HG02870 (cell line): ENCODE data around the gene SIM1.
A peak's percentile ranks its signal among the peaks of the same experiment; 100 is the strongest.

Experiments
- ATAC-seq: cut with Tn5 transposase; IDR thresholded peaks from one replicate; pipeline ENCODE4 v1.9.1; 2021; ENCODE audit warnings: mild to moderate bottlenecking, moderate library complexity; ENCODE audit not compliant: unreplicated experiment

The SIM1 gene

DNA sequence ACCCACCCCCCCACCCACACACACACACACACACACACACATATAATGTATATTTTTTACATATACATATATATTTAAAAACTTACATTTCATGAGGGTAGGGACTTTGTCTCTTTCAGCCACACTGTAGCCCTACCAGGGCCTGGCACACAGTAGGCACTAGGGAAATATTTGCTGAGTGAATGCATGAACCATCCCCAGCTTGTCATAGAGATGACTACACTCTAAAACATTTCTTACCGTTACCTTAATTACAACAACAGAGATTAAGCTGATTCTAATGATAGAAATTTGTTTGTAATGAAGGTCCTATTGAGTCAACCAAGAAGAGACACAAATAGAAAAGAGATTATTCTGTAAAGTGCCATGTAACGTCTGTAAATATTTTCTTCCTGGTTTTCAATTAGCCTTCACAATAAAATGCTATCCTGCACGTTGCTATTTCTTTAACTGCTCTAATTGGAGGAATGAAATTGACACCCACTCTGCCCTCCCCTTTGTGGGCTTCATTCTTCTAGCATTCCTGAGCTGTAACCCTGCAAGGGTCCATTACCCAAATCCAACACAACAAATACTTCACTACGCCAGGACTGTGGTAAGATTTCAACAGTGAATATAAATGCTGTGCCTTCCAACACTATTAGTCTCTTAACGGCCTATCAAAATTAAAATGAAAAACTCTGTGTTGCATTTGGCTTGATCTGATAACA, 30.8 kb downstream of the SIM1 start:
- ATAC-seq = no peak

DNA sequence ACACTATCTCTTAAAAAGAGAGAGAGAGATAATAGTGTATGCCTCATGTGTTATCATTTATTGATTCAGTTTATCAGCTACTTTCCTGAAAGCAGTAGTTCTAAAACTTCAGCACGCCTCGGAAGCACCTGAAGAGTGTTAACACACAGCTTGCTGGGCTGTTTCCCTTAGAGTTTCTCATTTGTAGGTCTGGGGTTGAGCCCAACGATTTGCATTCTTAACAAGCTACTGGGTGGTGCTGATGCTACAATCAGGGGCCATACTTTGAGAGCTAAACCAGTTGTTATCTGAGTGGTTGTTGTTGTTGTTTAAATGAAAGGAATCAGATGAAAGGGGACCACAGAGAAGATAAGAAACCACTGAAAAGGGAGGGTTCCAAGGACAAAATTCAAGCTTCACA, 32.6 kb downstream of the SIM1 start:
- no peak for ATAC-seq

DNA sequence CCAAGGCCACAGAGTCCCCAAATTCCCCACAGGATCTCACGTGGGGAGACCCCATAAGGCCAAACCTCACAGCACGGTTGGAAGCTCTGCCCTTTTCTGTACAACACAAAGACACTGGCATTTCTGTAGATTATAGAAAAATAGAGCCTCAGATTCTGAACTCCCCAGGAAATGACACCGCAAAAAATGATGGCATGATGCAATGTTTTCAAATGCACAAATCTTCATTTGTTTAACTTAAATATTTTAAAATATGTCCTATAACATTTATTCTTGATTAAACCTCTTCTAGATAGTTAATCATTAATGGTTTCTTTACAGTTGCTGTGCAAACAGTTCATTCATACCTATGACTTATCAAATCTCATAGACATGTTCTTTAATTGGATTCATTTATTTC, 33.8 kb downstream of the SIM1 start:
- no peak for ATAC-seq

DNA sequence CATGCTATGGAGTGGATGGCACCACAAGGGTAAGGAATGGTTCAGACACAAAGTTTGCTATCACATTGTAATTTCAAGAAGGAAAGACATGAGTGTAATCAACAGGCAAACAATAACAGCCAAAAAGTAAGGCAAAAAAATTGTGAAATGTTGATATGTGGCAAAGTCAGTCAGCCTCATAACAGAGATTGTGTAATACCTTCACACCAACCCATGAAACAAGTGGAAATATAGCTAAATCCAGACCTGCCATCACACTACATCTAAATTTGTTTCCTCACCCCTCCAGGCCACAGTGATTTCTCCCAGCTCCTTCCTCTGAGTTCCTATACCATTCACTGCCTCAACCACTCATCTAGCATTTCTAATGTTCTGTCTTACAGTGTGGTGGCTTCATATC, 37.3 kb downstream of the SIM1 start:
- no peak for ATAC-seq

DNA sequence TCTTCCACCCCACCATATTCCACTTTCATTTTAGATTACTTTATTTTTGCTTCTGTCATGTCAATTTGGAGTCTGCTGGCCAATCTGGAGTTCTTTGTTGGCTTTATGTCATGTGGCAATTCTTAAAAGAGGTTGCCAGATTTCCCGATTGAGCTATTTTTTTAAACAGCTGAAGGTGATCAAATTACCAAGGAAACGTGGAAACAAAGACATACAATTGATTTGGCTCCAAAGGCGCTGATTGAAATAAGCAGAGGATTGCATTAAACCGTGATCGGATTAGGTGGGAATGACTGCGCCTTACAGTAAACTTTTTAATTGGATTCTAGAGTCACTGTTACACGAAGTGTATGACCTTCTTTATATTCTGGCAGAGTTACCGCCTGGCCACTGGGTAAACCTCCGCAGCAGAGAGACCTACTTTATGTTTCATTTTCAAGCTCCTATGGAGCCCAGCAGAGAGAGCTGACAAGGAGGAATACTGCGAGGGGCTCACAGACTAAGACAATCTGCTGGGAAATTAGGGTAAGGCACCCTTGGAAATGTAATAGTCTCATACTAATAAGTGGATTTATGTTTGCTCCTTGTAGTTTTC, 37.9 kb downstream of the SIM1 start:
- no peak for ATAC-seq

DNA sequence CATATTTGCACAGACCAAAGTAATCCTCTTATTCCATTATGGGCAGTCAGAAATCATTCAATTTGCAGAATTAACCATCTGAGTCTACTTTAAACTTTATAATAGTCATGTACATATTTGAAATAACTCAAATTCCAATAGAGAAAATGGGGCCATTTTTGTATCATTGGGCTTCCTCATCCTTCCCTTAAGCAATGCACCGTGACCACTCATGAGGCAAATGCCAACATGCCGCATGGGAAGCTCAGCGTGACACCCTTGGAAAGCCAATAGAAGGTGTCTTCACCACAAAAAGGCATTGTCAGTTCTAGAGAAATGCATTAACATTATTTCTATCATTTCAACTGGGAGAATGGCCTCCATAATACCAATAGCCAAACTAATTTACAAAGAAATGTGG, 38.5 kb downstream of the SIM1 start:
- no peak for ATAC-seq

DNA sequence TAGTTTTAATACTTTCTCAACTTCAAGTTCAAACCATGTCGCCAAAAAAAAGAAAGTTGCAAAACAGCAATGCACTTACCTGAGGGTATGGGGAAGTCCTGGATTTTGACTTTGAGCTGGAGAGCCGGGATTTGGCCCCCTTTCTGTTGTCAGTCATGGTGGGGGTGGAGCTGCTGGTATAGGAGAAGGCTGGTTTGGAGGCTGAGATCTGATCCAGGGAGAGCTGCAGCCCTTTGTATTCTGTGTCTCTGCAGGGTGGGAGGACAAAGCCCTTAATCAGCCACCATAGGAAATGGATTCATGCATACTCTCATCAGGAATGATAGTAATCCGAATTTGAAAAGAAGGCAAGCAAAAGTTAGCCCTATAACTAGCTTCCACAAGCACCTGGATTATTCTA, 44.0 kb downstream of the SIM1 start:
- ATAC-seq = no peak

DNA sequence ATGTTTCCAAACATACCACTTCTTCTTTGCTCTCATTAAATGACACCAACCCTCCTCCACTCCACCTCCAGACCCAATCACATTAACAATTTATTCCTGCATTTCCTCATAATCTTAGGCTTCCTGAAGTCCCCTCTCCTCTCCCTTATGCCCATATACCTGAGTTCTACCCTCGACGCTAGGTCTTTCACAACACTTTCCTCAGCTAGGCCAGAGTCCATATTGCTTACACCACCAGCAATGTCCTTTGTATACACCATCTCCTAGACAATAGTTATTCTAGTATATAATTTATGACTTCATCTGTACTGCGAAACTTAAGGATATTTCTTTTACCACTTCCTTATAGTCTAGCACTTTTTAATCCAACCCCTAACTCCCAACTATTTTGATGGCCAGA, 47.7 kb downstream of the SIM1 start:
- ATAC-seq = no peak

DNA sequence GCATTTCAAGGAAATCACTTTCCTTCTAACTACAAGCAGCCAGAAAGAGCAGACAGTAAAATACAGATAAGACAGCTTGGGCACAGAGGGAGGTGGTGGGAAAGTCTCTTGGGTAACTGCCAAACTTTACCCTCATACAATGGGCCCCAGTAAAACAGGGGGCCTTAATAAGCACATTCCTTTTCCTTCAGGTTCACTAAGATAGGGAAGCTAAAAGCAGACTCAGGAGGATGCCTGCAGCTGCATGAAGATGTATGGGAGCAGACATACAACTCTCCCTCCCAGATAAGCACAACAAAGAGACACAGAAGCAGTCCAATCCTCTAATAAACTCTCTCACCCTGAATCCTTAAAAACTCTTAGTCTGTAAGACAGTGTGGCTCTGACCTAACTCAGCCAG, 49.0 kb downstream of the SIM1 start:
- no peak for ATAC-seq

DNA sequence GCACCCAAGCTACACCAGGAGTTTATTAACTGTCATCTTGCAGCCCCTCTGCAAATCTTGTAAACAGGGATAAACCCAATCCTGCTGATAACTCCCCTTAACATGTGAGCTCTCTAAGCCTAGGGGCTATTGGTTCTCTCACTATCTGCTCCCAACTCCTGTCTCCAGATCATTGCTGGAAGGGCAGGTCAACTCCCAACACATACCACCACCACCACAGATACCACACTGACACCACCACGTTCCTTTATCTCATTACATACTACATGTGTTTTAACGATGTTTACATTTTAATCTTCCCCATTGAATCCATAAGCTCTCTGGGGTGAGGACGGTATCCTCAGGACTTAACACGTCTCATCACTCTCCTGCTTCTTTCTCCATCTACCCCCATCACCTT, 51.8 kb downstream of the SIM1 start:
- no peak for ATAC-seq

DNA sequence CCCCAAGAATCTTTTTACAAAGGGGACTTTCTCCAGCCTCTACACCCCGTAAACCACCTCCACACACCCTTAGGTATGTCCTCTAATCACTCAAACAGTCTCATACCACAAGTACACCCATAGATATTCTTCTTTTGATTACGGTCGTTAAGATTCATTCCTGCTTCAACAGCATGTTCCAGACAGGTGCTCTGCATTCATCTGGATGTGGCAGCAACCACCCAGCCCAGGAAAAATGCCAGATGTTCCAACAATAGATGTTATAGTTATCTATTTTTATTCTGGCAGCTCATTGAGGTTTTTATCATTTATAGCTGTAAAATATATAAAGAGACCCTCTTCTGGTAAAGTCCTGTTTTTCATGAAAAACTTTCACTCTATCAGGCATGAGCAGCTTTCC, 60.7 kb downstream of the SIM1 start:
- ATAC-seq = no peak

DNA sequence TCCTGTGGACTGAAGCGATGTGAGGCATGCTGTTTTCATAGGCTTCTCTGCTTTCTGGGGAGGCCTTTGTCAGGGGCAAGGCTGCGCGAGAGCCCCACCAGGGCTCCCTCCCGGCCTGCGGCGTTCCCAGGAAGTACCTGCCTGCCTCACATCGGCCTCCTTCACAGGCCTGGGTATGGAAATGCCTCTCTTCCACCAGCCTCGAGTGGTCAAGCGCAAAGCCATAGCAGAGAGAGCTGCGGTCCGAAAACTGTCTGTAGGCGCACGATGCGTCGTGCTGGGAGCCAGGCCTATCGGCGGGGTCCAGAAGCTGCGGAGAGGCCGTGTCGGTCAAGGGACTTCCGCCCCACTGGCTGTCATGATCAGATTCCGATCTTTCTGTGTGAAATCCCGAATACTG, 71.2 kb downstream of the SIM1 start:
- ATAC-seq = no peak

DNA sequence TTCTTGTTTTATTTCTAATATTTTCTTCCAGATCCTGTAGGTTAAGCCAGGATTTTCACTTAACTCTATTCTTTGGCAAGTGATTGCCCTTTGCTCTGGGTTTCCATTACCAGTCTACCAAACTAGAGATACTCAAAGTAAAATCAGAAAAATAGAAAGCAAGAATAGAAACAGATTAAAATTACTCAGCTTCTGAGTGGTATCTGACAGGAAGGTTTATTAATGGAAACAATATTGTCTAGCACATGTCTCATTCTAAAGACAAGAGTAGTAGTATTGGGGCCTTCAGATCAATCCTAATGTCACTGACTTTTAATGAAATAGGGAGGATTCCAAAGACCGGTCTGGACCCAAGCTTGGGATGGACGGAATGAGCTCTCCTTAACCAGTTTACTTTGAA, 72.3 kb downstream of the SIM1 start:
- peak; percentile 51 for ATAC-seq

DNA sequence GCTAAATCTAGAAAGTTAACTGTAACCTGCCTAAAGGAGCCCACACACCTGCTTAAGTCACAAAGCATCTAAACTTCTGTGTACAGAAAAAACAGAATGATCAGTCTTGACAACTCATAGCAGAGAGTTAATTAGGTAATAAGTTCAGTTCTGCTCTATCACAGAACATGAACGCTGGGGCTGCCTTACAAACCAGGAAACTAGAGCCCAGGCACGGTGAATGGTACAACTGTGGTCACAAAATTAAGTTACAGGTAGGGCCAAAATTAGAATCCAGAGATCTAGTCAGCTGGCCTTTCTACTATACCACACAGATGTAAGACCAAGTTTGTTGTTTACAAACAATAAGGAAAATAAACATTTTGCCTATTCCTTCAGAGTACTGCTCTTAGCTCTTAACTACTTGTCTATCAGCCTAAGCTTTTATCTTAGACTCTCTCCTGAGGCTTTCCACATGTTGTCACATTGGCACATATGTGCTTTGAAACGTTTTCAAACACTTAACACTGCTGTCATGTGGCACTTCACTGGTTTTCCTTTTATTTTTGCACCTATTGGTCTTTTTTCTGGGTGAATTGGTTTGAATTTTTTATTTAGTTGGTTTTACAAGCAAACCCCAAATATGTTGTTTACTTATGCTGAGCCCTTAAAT, 75.7 kb downstream of the SIM1 start:
- ATAC-seq = no peak

DNA sequence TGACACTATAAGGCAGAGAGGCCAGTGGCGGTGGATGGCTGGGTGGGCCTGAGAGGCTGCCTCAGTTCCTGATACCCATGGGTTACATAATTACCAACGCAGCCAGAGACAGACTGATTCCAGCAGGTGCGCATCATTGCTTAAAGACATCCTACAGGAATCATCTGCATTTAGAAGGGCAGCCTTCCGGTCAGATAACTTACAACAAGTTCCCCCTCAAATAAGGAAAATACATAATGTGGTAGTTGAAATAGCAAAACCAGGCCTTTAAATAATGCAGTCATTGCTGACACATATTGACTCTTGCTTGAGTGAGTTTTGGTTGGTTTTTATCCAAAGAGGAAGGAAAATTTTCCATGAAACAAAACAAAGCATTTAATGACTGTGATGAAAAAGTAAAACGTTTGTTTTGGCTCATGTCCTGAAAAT, 81.9 kb downstream of the SIM1 start:
- ATAC-seq = no peak

DNA sequence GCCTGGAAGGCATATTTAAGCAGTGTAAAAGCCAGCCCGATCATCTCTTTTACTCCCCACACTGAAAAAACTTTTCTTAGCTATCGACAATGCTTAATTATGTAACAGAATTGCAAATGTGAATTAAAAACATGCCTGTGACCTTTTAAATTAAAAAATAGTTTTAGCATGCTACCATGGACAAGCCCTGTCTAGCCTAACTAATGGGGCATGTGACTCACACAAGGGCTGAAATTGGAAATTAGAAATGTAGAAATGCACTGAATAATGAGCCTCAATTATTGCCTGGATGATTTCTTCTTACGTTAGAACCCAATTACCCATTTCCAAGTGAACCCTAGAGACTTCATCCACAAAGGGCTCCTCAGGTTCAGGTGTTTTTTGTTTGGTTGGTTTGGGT, 82.7 kb downstream of the SIM1 start:
- ATAC-seq = no peak

DNA sequence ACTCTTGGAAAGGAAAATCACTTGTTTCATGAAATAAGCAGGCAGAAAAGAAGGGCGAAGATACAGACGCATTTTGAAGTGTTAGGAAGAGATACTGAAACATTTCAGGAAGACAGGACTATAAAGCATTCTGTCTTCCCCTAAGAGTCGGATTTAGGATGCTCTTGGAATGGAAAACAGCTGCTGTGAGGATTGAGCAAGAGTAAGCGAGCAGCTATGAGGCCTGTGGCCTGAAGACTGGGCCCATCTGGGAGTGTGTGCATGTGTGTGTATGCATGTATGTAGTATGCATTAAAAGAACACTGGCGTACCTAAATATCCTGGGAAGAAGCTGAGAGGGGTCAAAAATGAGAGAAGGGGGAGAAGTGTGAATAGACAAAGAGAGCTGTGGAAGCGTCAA, 83.6 kb downstream of the SIM1 start:
- no peak for ATAC-seq

DNA sequence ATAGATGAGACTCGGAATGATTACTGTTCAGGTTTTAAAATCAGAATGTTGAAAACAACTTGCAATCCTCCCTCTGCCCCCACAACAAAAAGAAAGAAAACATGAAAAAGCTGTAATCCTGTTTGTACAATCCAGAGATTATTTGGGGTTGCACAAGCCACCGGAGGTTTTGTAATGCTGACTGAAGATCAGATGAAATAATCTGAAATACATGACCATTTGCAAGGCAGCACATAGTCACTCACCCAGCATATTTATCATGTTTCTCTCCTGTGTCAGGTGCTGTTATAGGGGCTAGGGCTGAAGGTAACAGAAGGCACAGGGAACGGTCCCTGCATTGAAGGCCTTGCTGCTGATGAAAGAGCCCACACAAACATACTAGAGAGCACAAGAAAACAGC, 85.3 kb downstream of the SIM1 start:
- no peak for ATAC-seq

DNA sequence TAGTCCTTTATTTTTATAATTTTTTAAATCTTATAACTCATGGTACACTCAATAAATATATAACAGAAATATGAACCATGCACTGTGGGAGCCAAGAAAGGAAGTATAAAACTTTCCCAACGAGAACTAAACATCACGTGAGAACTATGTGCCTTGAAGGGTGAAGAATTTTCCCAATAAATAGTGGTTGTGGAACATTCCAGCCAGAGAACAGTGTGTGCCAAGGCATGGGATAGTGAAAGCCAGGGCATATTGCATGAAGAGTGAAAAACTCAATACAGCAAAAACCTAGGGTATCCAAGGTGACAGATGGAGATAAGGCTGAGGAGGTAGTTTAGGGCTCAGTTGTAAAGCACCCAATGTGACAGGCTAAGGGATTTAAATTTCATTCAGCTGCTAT, 86.1 kb downstream of the SIM1 start:
- ATAC-seq = no peak

DNA sequence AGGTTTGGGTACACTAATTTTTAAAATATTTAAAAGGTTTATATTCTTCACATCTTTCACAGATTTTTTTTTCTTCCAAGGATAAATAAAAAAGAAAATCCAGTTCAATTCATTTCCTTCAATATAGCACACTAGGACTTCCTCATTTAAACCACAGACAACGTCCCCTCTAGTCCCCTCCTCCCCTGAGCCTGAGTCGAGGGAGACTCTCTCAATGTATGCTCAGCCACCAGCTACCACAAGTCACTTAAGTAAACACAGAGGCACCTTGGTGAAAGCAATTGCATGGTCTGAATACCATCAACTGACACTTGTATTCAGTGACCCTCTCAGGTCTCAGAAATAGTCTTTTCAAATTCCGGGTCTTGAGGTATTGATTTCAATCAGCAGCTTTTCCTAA, 88.6 kb downstream of the SIM1 start:
- ATAC-seq = no peak

DNA sequence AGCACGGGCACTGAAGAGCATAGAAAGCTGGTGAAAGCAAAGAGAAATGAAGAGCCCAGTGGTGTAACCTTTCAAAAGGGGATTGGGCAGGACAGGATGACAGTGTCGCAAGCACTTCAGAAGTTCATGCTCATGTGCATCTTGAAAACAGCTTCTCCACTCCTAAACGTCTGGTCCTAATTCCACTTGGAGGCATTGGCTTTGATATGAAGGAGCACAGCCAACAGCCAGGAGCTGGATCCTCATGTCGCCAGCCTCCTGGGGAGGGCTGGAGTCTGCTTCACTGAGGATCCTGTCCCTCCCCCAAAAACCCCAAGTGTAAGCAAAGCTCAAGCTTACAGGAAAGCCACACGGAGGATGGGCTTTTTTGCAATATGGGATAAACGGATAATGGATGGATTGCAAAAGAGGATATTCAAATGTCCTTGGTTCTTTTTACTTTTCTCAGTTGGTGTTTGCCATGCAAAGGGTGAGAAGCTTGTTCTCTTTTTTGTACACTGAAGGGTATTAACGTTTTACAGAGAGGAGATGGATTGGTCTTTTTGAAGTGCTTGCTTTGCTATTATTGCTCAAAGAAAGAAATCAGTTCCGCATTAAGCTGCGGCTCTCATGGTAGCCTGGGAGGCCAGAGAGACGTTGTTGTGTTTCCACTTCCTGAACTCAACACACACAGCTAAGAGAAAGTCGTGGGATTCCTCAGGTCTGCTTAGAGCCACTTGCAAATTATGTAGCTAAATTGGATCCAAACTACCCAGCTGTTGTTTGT, 92.2 kb downstream of the SIM1 start:
- ATAC-seq = no peak

DNA sequence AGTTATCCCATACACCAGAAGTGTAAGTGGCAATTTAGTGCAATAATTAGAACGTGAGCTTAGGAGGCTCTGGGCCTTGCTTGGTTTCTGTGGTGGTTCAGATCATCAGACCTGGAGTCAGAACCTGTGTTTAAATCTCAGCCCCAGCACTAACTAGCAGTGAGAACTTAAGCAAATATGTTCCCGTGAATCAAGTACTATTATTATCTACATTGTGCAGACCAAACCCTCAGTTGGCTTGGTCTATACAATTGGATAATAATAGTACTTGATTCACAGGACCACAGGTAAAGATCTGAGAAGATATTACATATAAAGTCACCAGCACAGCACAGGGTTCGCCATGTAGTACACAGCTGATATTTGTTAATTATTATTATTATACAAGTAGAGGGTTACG, 93.1 kb downstream of the SIM1 start:
- no peak for ATAC-seq
